Lower leg skin (tissue), 3 donors: ENCODE results near the gene VEGFB.

Experiments used
- POLR2A ChIP-seq, 2 donors: fragments of 450-650 bp; IDR thresholded peaks; one replicate each; pipeline ENCODE4 v1.6.1; 2016 to 2017; ENCODE audit warnings: antibody characterized with exemption in 2 of 2, mild to moderate bottlenecking in 1 of 2, moderate library complexity in 1 of 2
- TF ChIP-seq, protein P1 (sequence below), 3 donors: fragments of 450-650 bp; IDR thresholded peaks; one replicate each; pipeline ENCODE4 v1.5.1; 2016; ENCODE audit warnings: antibody characterized with exemption in 3 of 3, mild to moderate bottlenecking in 3 of 3, moderate library complexity in 2 of 3

DNA sequence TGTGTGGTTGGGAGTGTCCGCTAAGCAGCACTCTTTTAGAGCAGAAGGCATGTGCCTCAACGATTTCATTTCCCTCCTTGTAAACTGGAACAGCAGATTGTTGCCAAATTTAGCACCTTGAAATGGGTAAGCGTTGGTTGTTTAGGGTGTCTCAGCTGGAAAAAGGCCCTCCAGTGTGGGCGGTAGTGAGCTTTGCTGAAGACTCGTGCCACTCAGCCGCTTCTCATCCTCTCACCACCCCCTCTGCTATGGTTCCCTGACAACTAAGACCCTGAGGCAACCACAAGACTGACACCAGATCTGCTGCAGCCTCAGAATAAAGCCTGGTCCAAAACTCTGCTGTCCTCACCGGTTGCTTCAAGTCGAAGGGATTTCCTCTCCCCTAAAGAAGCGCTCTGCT, 37.8 kb upstream of the VEGFB start:
- TF ChIP-seq, protein P1, sequence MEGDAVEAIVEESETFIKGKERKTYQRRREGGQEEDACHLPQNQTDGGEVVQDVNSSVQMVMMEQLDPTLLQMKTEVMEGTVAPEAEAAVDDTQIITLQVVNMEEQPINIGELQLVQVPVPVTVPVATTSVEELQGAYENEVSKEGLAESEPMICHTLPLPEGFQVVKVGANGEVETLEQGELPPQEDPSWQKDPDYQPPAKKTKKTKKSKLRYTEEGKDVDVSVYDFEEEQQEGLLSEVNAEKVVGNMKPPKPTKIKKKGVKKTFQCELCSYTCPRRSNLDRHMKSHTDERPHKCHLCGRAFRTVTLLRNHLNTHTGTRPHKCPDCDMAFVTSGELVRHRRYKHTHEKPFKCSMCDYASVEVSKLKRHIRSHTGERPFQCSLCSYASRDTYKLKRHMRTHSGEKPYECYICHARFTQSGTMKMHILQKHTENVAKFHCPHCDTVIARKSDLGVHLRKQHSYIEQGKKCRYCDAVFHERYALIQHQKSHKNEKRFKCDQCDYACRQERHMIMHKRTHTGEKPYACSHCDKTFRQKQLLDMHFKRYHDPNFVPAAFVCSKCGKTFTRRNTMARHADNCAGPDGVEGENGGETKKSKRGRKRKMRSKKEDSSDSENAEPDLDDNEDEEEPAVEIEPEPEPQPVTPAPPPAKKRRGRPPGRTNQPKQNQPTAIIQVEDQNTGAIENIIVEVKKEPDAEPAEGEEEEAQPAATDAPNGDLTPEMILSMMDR (IDR thresholded peaks at IDR 0.05) = no peak
- no peak for TF ChIP-seq POLR2A (IDR thresholded peaks at IDR 0.05)
